Measurements from ENCODE around the gene DNAH3.

- TF ChIP-seq CTCF (conservative IDR thresholded peaks at IDR 0.05; ENCODE audit: low read length) = no peak
- TF ChIP-seq EZH2phosphoT487 (IDR thresholded peaks at IDR 0.05; ENCODE audit: borderline replicate concordance) = no peak
Measured at GRCh38 chr16:21190013-21190412, 39.4 kb upstream of the DNAH3 start.

Measured in Loucy (cell line).